HG02759 (cell line): ENCODE data around the gene GTF2IRD1.

ENCODE experiments used
- ATAC-seq: cut with Tn5 transposase; IDR thresholded peaks from one replicate; pipeline ENCODE4 v1.9.1; 2021; ENCODE audit warnings: mild to moderate bottlenecking, moderate library complexity; ENCODE audit not compliant: unreplicated experiment

The GTF2IRD1 gene

DNA sequence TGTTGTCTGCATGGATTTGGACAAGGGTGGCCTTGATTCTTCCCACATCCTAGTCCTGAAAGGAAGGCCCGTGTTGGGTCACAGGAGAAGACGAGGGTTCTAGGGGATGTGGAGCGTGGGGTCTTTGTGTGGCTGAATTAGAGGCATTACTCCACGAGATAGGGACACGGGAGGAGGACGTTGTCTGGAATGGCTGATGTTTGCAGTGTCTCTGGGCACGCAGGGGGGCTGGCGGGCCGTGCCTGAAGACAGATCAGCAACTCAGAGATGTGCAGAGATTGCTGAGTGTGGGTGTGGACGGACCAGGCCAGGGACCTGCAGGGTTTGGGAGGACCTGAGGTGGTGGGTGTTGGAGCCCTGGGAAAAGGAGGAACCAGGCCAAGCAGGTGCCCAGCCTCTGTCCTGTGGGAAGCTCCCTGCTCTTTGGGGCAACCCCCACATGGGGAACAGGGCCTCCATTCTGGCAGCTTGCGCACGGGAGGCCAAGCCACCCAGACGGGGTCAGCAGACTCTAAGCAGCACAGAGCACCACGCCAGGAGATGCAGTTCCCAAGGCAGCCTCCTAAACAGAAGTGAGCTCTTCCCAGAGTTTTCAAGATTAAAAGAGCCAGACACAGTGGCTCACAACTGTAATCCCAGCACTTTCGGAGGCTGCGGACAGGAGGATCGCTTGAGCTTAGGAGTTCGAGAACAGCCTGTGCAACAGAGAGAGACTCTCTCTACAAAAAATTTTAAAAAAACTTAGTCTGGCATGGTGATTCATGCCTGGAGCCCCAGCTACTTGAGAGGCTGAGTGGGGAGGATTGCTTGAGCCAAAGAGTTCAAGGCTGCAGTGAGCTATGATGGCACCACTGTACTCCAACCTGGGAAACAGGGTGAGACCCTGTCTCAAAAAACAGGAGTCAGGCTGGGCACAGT lies 132.8 kb downstream of the GTF2IRD1 start:
- ATAC-seq = no peak

DNA sequence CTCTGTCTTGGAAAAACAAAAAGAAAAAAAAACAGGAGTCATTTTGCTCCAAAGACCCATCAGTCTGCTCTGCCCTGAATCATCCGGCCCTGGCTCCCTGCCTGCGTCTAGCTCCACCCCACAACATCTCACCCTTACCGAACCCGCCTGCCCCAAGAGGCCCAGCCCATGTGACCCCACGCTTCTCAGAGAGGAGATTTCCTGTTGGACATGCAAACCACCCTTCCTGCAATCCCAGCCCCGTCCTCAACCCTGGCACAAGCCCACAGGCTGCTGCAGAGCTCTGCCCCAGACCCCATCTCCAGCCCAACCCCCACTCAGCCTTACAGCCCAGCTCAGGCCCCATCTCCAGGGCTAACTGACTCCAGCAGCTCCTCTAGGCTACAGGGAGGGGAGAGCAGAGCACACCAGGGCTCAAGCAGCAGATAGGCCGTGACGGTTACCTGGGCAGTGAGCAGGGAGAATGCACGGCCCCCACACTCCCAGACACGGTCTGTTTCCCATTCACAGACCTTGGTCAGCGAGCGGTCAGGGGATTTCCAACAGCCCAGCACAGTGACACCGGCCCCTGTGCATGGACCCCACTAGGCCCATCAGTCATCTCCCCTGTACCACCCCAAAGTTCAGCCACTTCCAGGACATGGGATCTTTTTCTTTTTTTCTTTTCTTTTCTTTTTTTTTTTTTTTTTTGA lies 133.9 kb downstream of the GTF2IRD1 start:
- ATAC-seq = peak; percentile 85

DNA sequence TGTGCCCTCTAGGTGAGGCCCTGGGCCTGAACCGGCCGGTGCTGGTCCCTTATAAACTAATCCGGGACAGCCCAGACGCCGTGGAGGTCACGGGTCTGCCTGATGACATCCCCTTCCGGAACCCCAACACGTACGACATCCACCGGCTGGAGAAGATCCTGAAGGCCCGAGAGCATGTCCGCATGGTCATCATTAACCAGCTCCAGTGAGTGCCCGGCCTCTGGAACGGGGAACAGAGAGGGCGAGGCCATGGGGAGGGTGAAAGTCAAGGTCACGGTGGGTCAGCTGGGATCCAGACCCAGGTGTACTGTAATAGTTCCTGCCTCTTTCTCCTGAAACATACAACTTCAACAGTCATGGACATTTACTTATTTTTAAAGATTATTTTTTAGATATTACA lies 137.1 kb downstream of the GTF2IRD1 start:
- ATAC-seq = no peak

DNA sequence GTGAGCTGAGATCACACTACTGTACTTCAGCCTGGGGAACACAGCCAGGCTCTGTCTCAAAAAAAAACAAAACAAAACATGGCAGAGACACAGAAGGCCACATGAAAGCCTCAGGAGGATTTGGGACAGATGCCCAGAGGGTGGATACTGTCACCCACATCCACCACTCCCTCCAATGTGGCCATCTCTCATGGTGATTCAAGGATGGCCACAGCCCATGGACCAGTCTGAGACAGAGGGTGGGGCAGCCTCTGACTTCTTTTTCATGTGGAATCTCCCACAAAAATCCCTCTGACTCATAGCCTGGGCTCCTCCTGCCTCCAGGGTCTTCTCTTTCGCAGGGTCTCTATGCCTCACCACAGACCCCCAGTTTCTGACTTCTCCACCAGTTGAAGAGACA lies 144.9 kb downstream of the GTF2IRD1 start:
- no peak for ATAC-seq

DNA sequence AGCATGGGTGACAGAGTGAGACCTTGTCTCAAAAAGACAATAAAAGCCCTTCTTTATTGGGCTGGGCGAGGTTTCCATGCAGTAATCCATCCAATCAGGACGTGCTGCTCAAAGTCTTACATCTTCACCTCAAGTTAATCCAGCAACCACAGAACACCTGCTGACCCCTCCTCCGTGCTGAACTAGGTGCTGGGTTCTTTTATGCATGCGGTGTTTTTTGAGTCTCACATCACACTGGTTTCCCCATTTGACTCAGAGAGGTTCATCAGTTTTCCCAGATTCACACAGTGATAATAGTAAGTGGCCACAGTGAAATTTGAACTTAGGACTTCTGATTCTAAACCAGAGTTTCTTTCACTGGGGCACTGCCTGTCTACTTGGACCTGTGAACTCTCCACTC lies 145.5 kb downstream of the GTF2IRD1 start:
- peak; percentile 68 for ATAC-seq

DNA sequence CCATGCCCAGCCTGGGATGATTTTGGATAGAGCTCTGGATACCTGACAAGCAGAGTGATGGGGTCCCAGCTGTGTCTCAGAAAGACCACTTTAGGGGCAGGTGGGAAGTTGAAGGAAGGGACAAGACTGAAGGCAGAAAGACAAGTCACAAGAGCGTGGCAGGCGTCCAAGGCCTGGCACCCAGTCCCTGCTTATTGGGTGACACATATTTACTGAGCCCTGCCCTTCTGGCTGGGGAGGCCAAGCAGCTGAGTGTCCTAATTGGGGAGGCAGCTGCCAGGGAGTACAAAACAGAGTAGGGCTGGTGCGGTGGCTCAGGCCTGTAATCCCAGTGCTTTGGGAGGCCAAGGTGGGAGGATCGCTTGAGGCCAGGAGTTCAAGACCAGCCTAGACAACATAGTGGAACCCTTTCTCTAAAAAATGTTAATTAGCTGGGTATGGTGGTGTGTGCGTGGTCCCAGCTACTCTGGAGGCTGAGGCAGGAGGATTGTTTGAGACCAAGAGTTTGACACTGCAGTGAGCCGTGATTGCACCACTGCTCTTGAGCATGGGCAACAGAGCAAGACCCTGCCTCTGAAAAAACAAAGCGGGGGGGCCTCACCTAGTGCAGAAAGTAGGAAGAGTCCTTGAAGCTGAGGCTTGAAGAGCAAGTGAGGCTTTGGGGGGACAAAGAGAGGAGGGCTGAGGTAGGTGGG lies 150.8 kb downstream of the GTF2IRD1 start:
- no peak for ATAC-seq

DNA sequence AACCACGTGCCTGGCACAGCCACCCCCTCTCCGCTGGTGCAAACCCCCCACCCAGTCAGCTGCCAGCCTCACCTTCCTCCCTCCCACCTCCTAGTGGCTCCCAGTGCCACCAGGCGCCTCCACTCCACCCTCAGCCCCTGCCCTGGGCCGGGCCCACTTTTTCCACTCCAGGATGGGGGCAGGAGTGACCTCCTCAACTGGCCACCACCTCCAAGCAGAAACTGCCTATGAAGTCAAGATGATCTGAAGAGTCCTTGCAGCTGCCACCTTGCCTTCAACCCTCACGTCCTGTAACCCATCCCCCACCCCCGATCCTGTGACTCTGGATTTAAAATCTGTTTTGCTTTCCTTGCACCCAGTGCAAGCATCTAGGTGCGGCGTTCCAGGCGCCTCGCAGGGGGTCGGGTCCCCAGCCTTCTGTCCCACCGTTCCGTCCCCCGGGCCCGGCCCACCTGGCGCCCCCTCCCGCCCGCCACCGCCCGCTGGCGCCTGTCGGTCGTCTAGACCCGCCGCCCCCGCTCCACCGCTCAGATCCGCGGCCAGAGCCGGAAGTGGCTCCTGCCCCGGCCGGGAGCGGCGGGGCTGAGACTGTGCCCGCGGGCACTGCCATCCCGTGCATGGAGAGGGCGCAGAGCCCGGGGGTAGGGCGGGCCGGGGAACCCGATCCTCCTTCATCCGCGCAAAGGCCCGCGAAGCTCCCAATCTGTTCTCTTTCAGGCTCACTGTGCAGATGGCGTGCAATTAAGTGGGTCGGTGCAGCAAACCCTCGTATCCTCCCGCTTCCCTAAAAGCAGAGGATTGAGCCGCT lies 152.6 kb downstream of the GTF2IRD1 start:
- ATAC-seq = peak; percentile 78

DNA sequence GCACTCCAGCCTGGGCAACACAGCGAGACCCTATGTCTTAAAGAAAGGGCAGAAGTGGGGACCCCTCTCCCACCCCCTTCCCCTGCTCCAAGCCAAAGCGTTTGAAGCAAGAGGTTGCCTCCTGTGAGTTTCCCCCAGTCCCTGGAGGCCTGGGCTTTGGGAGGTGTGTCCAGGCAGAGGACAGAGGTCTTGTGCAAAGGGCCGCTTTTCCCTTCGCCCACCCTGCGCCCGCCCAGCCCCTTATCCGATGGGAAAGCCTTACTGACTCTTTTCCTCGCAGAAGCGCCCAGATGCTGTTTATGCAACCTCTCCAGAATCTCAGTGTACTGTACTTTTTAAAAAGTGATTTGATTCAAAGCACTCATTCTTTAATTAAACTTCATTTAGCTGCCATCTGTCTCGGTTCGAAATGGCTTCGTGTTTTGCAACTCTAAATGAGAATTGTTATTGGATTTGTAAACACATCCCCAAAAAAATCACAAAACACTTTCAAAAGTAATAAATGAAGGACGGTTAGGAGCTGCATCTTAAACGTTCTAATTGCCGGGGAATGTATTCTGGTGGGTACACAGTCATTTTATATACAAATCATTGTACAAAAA lies 153.3 kb downstream of the GTF2IRD1 start:
- no peak for ATAC-seq

DNA sequence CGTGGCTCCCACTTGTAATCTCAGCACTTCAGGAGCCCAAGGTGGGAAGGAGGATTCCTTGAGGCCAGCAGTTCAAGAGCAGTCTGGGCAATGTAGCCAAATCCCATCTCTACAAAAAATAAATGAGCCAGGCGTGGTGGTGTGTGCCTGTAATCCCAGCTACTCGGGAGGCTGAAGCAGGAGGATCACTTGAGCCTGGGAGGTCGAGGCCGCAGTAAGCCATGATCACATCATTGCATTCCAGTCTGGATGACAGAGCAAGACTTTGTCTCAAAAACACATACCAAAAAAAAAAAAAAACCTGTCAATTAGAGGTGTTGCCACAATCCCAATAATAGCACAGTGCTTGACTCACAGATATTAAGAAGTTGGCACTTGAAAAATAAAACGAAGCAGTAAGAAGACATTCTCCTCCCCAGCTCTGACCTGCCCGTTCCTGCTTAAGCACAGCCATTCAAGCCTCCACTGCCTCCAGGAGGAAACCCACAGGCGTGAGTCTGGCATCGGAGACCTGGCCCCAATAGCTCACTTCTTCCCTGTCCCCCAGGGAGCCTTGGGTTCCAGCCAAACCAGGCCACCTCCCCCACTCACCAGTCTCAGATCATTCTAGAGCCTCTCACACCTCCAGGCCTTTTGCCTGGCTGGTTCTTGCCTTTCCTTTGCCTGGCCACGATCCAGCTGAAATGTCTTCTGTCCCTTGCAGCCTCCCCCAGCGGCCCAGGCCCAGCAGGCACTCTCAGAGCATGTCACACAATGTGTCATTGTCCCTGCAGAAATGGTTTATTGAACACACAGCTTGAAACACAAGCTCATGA lies 158.5 kb downstream of the GTF2IRD1 start:
- no peak for ATAC-seq

DNA sequence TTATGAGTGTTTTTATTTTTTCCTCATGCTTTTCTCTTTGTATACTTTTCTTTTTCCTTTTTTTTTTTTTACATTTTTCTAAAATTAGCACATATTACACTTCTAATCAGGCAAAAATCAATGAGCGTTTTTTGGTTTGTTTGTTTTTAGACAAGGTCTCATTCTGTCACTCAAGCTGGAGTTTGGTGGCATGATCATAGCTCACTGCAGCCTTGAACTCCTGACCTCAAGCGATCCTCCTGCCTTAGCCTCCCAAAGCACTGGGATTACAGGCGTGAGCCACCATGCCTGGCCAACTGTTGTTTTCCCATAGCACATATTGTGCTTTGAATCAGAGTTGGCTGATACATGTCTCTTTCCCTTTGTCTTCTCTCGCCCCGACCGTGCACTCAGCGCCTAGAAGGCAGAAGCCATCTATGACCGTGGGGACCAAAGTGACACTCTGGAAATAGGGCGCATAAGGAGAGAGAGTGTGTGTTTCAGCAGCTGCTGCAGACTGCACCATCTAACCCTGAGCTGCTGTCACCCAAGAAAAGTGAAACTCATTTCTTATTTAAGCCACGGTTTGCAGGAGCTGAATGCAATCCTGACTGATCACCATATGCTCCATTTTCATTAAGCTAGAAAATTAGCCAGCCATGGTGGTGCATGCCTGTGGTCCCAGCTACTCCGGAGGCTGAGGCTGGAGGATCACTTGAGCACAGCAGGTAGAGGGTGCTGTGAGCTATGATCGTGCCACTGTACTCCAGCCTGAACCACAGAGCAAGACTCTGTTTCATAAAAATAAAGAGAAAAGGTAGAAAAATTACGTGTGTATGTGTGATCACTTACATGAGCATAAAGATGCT lies 162.5 kb downstream of the GTF2IRD1 start:
- no peak for ATAC-seq

DNA sequence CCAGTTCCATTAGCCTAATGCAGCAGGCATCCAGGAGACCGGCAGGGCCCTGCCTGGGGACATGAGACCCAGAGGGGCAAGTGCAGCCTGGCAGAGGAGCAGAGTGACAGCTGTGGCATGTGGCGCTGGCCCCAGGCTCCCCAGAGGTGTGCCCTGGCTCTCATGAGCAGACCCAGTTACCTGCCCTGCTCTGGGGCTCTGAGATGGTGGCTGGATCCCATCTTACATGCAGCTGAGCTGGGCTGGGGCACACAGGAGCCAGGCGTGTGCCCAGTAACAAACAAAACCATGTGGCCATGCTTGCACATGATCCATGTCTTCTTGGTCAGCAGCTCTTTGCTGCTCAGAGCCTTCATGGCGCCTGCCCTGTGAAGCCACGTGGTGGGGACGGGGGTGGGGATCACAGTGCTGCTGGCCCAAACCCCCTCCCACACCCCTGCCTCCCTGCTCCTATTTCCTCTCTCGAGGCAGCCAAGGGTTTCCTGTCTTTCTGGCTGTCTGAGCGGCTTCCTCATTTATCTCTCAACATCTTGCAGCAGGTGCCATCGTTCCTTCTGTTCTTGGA lies 163.6 kb downstream of the GTF2IRD1 start:
- ATAC-seq = no peak

DNA sequence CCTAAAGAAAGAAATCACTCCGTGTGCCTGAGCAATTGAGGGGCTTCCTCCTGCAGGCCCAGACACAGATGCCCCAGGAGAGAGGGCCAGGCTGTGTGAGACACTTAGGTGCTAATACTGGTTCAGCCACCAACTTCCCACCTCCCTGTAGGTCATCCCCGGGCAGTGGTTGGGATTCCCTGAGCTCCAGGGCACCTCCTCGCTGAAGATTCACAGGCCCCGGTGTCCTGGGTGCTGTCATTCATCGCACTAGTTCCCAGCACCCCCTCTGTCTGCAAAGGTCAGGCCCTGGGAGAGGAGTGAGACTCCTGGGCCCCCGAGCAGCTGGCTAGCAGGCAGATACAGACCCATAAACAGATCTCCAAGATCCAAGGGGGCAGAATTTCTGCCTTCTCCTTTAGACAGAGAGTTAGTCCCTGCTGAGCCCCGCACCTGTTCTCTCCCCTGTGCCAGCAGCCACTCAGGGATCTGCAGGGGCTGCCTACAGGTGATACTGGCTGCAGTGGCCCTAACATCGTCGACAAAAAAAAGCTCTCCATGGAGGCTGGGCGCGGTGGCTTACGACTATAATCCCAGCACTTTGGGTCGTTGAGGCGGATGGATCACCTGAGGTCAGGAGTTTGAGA lies 165.6 kb downstream of the GTF2IRD1 start:
- ATAC-seq = no peak

DNA sequence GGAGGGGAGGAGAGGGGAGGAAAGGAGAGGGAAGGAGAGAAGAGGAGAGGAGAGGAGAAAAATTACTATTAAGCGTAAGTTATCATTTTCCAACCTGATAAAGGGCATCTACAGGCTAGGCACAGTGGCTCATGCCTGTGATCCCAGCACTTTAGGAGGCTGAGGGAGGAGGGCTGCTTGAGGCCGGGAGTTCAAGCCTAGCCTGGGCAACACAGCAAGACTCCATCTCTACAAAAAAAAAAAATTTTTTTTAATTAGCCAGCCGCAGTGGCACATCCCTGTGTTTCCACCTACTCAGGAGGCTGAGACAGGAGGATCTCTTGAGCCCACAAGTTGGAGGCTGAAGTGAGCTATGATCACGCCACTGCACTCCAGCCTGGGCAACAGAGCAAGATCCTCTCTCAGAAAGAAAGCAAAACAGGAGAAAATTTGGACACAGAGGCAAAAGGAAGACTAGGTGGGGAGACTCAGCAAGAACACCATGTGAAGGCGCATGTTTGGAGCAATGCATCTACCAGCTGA lies 168.6 kb downstream of the GTF2IRD1 start:
- no peak for ATAC-seq

DNA sequence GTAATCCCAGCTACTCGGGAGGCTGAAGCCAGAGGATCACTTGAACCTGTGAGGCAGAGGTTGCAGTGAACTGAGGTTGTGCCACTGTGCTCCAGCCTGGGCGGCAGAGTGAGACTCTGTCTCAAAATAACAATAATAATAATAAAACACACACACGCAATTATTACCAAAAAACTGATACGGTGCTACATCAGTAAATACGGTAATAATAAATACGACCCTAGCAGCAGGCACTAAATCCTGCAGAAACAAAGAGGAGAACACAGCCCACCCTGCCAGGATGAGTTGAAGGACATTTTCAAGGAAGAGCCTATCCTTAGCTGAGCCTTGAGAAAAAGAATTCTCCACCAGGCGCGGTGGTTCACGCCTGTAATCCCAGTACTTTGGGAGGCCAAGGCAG lies 169.4 kb downstream of the GTF2IRD1 start:
- ATAC-seq = no peak

DNA sequence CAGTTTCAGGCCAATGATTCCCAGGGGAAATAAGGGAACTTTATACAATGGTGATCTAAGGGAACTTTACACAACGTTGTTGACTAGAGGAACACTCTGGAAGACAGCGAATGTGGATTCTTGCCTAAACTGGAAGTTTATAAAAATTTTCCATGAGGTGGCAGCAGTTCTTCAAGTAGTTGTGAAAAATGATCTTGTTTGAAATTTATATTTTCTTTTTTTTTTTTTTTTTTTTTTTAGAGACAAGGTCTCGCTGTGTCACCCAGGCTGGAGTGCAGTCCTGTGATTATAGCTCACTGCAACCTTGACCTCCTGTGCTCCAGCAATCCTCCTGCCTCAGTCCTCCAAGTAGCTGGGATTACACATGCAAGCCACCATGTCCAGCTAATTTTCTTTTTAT lies 171.7 kb downstream of the GTF2IRD1 start:
- no peak for ATAC-seq

DNA sequence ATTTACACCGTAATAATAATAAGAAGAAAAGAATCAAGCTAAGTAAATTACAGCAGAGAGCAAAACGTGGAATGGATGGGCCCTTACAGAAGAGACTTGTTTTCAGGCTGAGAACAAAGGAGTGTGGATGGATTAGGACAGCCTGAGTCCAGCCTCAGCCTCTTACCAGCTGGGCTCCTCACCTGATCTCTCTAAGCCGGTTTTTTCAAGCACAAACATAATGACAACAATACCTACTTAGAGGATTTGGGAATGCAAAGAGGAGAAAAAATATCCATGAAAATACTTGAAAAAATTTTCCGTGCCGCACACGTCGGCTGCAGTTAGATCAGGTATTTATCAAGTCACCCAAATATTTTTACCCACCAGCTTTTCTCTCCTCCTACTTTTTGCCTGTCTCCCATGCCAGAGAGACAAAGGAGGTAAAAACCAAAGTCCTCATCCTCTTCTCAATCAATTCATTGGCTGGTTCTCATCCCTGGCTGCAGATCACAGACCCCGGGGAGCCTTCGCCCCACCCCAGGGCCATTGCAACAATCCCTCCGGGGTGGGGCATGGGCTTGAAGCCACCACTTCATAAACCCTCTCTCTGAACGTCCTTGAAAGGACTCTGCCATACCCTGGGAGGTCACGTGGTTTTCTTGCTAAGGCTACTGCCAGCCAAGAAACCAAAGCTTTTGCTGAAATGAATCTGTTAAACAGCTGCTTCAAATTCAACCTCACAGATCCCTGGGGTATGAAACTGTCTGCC lies 174.1 kb downstream of the GTF2IRD1 start:
- ATAC-seq = no peak

DNA sequence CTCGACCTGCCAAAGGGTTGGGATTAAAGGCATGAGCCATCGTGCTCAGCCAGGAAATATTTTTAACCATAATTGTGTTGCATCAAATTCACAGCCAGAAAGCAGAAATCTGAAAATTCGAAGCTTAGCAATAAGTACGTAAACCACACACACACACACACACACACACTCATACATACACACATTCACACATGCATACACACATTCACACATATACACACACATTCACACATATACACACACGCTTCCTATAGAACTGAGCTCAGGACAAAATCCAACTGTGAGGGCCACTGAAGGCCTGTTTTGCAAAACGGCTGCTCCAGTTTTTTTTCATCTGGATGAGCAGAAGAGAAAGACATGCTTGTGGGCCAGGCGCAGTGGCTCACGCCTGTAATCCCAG lies 178.8 kb downstream of the GTF2IRD1 start:
- ATAC-seq = no peak
